ENCODE results near the gene WDR64.
A peak's percentile ranks its signal among the peaks of the same experiment; 100 is the strongest.
"Not testable (repeated sequence)": the region's sequence is repeated elsewhere in the genome, so short reads cannot be mapped to it uniquely, and the experiment has no call there.

Gene WDR64

GRCh38 chr1:241749041-241749944 lies 97.2 kb downstream of the WDR64 start:
- peak; percentile 52 for DNase-seq

GRCh38 chr1:241749945-241750695 lies 98.0 kb downstream of the WDR64 start:
- DNase-seq: no peak

- DNase-seq: no peak
Measured at GRCh38 chr1:241751524-241751923, 99.4 kb downstream of the WDR64 start.

GRCh38 chr1:241762713-241763339 lies 110.7 kb downstream of the WDR64 start:
- DNase-seq: no peak

GRCh38 chr1:241765390-241765789 lies 113.3 kb downstream of the WDR64 start:
- DNase-seq: no peak

GRCh38 chr1:241767737-241768136 lies 115.7 kb downstream of the WDR64 start:
- no peak for DNase-seq

GRCh38 chr1:241770115-241770514 lies 118.0 kb downstream of the WDR64 start:
- no peak for DNase-seq

- DNase-seq: no peak
Measured at GRCh38 chr1:241771117-241771516, 119.0 kb downstream of the WDR64 start.

- no peak for DNase-seq
Measured at GRCh38 chr1:241772932-241773500, 120.9 kb downstream of the WDR64 start.

- no peak for DNase-seq
Measured at GRCh38 chr1:241773991-241774390, 121.9 kb downstream of the WDR64 start.

- no peak for DNase-seq
Measured at GRCh38 chr1:241775021-241775420, 122.9 kb downstream of the WDR64 start.

GRCh38 chr1:241776911-241777310 lies 124.8 kb downstream of the WDR64 start:
- no peak for DNase-seq

GRCh38 chr1:241778117-241778516 lies 126.0 kb downstream of the WDR64 start:
- no peak for DNase-seq

- DNase-seq: no peak
Measured at GRCh38 chr1:241779897-241780296, 127.8 kb downstream of the WDR64 start.

GRCh38 chr1:241782396-241782795 lies 130.3 kb downstream of the WDR64 start:
- no peak for DNase-seq

GRCh38 chr1:241787691-241788090 lies 135.6 kb downstream of the WDR64 start:
- no peak for DNase-seq

GRCh38 chr1:241789061-241789460 lies 137.0 kb downstream of the WDR64 start:
- DNase-seq: no peak

GRCh38 chr1:241799416-241799815 lies 147.3 kb downstream of the WDR64 start:
- no peak for DNase-seq

GRCh38 chr1:241800640-241801039 lies 148.6 kb downstream of the WDR64 start:
- DNase-seq: no peak

- DNase-seq: no peak
Measured at GRCh38 chr1:241802863-241803262, 150.8 kb downstream of the WDR64 start.

- not testable (repeated sequence) for DNase-seq
Measured at GRCh38 chr1:241804706-241805105, 152.6 kb downstream of the WDR64 start.

- no peak for DNase-seq
Measured at GRCh38 chr1:241808265-241808664, 156.2 kb downstream of the WDR64 start.

GRCh38 chr1:241810769-241811405 lies 158.8 kb downstream of the WDR64 start:
- no peak for DNase-seq
